GM20431 (cell line): ENCODE measurements around the gene CACNA1G.

Experiments used
- in situ Hi-C: fragments of 300-500 bp; cut with MseI, MboI; formaldehyde crosslinking; loops from one replicate; pipeline ENCODE4 v1.15.0; 2020; ENCODE audit warnings: low sequenced_read_pairs; ENCODE audit not compliant: unreplicated experiment

Gene CACNA1G

GRCh38 chr17:50661348-50661747, 100.8 kb downstream of the CACNA1G start:
- in situ Hi-C loops: no loop called here

GRCh38 chr17:50661795-50662391, 101.4 kb downstream of the CACNA1G start:
- in situ Hi-C loops: no loop called here

- in situ Hi-C loops: no loop called here
Observed at GRCh38 chr17:50662632-50663225, 102.2 kb downstream of the CACNA1G start.

GRCh38 chr17:50663812-50664374, 103.4 kb downstream of the CACNA1G start:
- in situ Hi-C loops: no loop called here

GRCh38 chr17:50664788-50665458, 104.4 kb downstream of the CACNA1G start:
- in situ Hi-C loops: no loop called here

- in situ Hi-C loops: no loop called here
Observed at GRCh38 chr17:50665838-50666237, 105.3 kb downstream of the CACNA1G start.

- in situ Hi-C loops: no loop called here
Observed at GRCh38 chr17:50666316-50666715, 105.8 kb downstream of the CACNA1G start.

- in situ Hi-C loops: no loop called here
Observed at GRCh38 chr17:50667259-50668024, 106.9 kb downstream of the CACNA1G start.

GRCh38 chr17:50668025-50668837, 107.7 kb downstream of the CACNA1G start:
- in situ Hi-C loops: no loop called here

- in situ Hi-C loops: no loop called here
Observed at GRCh38 chr17:50668838-50669581, 108.5 kb downstream of the CACNA1G start.

GRCh38 chr17:50672071-50672470, 111.6 kb downstream of the CACNA1G start:
- in situ Hi-C loops: no loop called here

GRCh38 chr17:50672831-50673551, 112.5 kb downstream of the CACNA1G start:
- in situ Hi-C loops: no loop called here

GRCh38 chr17:50675190-50675589, 114.7 kb downstream of the CACNA1G start:
- in situ Hi-C loops: no loop called here

- in situ Hi-C loops: no loop called here
Observed at GRCh38 chr17:50675627-50676026, 115.1 kb downstream of the CACNA1G start.

- in situ Hi-C loops: no loop called here
Observed at GRCh38 chr17:50676065-50676975, 115.8 kb downstream of the CACNA1G start.
